H1 (cell line): ENCODE results near the gene IER5. TPM values are rescaled to one million over a fixed set of nuclear protein-coding genes. Genes with fewer than 3 reads are reported as not detected.

Experiments
- CTCF ChIA-PET: fragments of 300-600 bp; sonication (Branson Sonifier 250); formaldehyde crosslinking; loops from one replicate; lab custom pipeline; 2021; ENCODE audit not compliant: partially characterized antibody; lab: Charles Lee
- POLR2A ChIA-PET: fragments of 300-600 bp; sonication (Branson Sonifier 250); formaldehyde crosslinking; loops from one replicate; lab custom pipeline; 2021; ENCODE audit warnings: inconsistent platforms; ENCODE audit not compliant: partially characterized antibody; lab: Charles Lee
- DNase-seq, 2 experiments: peaks; one replicate each; pipeline versions ENCODE4 v3.0.0 to v3.0.0-alpha.2; 2010 to 2022; ENCODE audit warnings: low spot score in 2 of 2, low read depth in 1 of 2, mixed read lengths in 1 of 2
- FAIRE-seq: peaks from 2 replicates; lab custom pipeline; 2011; peaks lifted over from hg19 to GRCh38; lab: Jason Lieb, UNC
- H2AFZ ChIP-seq: 2 replicates; pipeline ENCODE4 v1.8.1; 2012; ENCODE audit warnings: low read length, inconsistent platforms
- H2AK5ac ChIP-seq: 2 replicates; pipeline ENCODE4 v1.6.1; 2013; ENCODE audit warnings: low read depth, low read length
- H2BK120ac ChIP-seq: replicated peaks from 2 replicates; pipeline ENCODE3; 2013; ENCODE audit warnings: low read depth, low read length, inconsistent platforms
- H2BK12ac ChIP-seq: 2 replicates; pipeline ENCODE4 v1.6.1; 2013; ENCODE audit warnings: low read depth, low read length
- H2BK15ac ChIP-seq: 2 replicates; pipeline ENCODE4 v1.6.1; 2013; ENCODE audit warnings: low read length
- H2BK20ac ChIP-seq: 2 replicates; pipeline ENCODE4 v1.6.1; 2013; ENCODE audit warnings: low read length
- H2BK5ac ChIP-seq: 2 replicates; pipeline ENCODE4 v1.6.1; 2013; ENCODE audit warnings: low read depth, low read length
- H3K14ac ChIP-seq: 2 replicates; pipeline ENCODE4 v1.6.1; 2013; ENCODE audit warnings: inconsistent platforms; ENCODE audit not compliant: insufficient read length
- H3K18ac ChIP-seq: 2 replicates; pipeline ENCODE4 v1.6.1; 2013; ENCODE audit warnings: low read length; ENCODE audit errors: extremely low read depth
- H3K23ac ChIP-seq: 2 replicates; pipeline ENCODE4 v1.6.1; 2013; ENCODE audit warnings: inconsistent platforms; ENCODE audit not compliant: insufficient read length
- H3K23me2 ChIP-seq: 2 replicates; pipeline ENCODE4 v1.6.1; 2013; ENCODE audit warnings: low read depth, low read length
- H3K27ac ChIP-seq: 2 replicates; pipeline ENCODE4 v1.6.1; 2011; ENCODE audit warnings: low read depth, low read length, inconsistent platforms
- H3K27me3 ChIP-seq, 4 experiments: replicated peaks in 1 of 4; 1 replicate in 1 of 4; 2 replicates in 3 of 4; pipeline versions ENCODE4 v1.6.1 to v1.8.1; 2011 to 2013; ENCODE audit warnings: low read length in 3 of 4, mild to moderate bottlenecking in 3 of 4, inconsistent platforms in 2 of 4, mixed read lengths in 2 of 4, moderate library complexity in 1 of 4; ENCODE audit not compliant: control insufficient read depth in 3 of 4, insufficient read depth in 3 of 4; ENCODE audit errors: extremely low read depth in 1 of 4
- H3K36me3 ChIP-seq, 4 experiments: 2 replicates each; pipeline versions ENCODE4 v1.6.1 to v1.8.1; 2011 to 2013; ENCODE audit warnings: mild to moderate bottlenecking in 4 of 4, low read length in 3 of 4, moderate library complexity in 2 of 4, control low read depth in 1 of 4, inconsistent platforms in 1 of 4; ENCODE audit not compliant: insufficient read depth in 4 of 4, control insufficient read depth in 2 of 4
- H3K4ac ChIP-seq: replicated peaks from 2 replicates; pipeline ENCODE3; 2013; ENCODE audit warnings: low read length, low read depth, mixed read lengths, inconsistent platforms; ENCODE audit not compliant: insufficient read length
- H3K4me1 ChIP-seq, 4 experiments: replicated peaks in 1 of 4; 1 replicate in 1 of 4; 2 replicates in 3 of 4; pipeline versions ENCODE4 v1.6.1 to v1.8.1; 2011 to 2013; ENCODE audit warnings: low read length in 3 of 4, inconsistent platforms in 2 of 4, mixed read lengths in 1 of 4; ENCODE audit not compliant: insufficient read depth in 4 of 4, control insufficient read depth in 3 of 4
- H3K4me2 ChIP-seq, 2 experiments: 2 replicates each; pipeline versions ENCODE4 v1.6.1 to v1.8.1; 2011 to 2013; ENCODE audit warnings: low read depth in 2 of 2, low read length in 2 of 2, control low read depth in 1 of 2, inconsistent platforms in 1 of 2, mild to moderate bottlenecking in 1 of 2; ENCODE audit not compliant: insufficient read depth in 1 of 2
- H3K4me3 ChIP-seq, 4 experiments: fragments of 200-600, 300-600 bp in 1 of 4; sonication (generic), shearing (Covaris generic), sonication (Bioruptor Twin) in 1 of 4; 2 replicates each; pipeline versions ENCODE4 v1.5.1 to v1.8.1; 2011 to 2016; ENCODE audit warnings: low read length in 4 of 4, low read depth in 3 of 4, control low read depth in 2 of 4, inconsistent platforms in 2 of 4, mild to moderate bottlenecking in 2 of 4, mixed read lengths in 1 of 4, moderate library complexity in 1 of 4; ENCODE audit not compliant: insufficient read depth in 2 of 4; ENCODE audit errors: extremely low read depth in 1 of 4
- H3K56ac ChIP-seq: replicated peaks from 2 replicates; pipeline ENCODE3; 2013; ENCODE audit warnings: low read depth, mild to moderate bottlenecking, mixed read lengths, low read length, inconsistent platforms; ENCODE audit not compliant: insufficient read length
- H3K79me1 ChIP-seq: 2 replicates; pipeline ENCODE4 v1.6.1; 2013; ENCODE audit warnings: low read depth, low read length, control low read depth
- H3K79me2 ChIP-seq, 2 experiments: 2 replicates each; pipeline versions ENCODE4 v1.6.1 to v1.8.1; 2012 to 2013; ENCODE audit warnings: low read length in 2 of 2, mild to moderate bottlenecking in 2 of 2, inconsistent platforms in 1 of 2; ENCODE audit not compliant: insufficient read depth in 2 of 2, control insufficient read depth in 1 of 2
- H3K9ac ChIP-seq, 4 experiments: replicated peaks in 1 of 4; 1 replicate in 1 of 4; 2 replicates in 3 of 4; pipeline versions ENCODE4 v1.6.1 to v1.8.1; 2011 to 2013; ENCODE audit warnings: low read depth in 3 of 4, low read length in 3 of 4, control low read depth in 2 of 4, mild to moderate bottlenecking in 2 of 4, moderate library complexity in 2 of 4, inconsistent platforms in 1 of 4; ENCODE audit errors: extremely low read depth in 1 of 4
- H3K9me3 ChIP-seq, 2 experiments: 2 replicates each; pipeline versions ENCODE4 v1.6.1 to v1.8.1; 2012 to 2013; ENCODE audit warnings: mild to moderate bottlenecking in 2 of 2, moderate library complexity in 2 of 2, control low read depth in 1 of 2, inconsistent platforms in 1 of 2, low read depth in 1 of 2, low read length in 1 of 2, mixed read lengths in 1 of 2; ENCODE audit not compliant: insufficient read depth in 2 of 2
- H4K20me1 ChIP-seq, 2 experiments: replicated peaks in 1 of 2; 2 replicates each; pipeline versions ENCODE3 to v1.8.1; 2011 to 2013; ENCODE audit warnings: inconsistent platforms in 2 of 2, low read length in 2 of 2, mild to moderate bottlenecking in 1 of 2; ENCODE audit not compliant: insufficient read depth in 2 of 2, control insufficient read depth in 1 of 2
- H4K5ac ChIP-seq: 2 replicates; pipeline ENCODE4 v1.6.1; 2013; ENCODE audit warnings: low read length, low read depth, mixed read lengths, inconsistent platforms; ENCODE audit not compliant: insufficient read length
- H4K8ac ChIP-seq: 2 replicates; pipeline ENCODE4 v1.8.0; 2013; ENCODE audit warnings: mild to moderate bottlenecking, moderate library complexity, low read length, inconsistent platforms; ENCODE audit not compliant: insufficient read depth; ENCODE audit errors: extremely low read depth
- H4K91ac ChIP-seq: replicated peaks from 2 replicates; pipeline ENCODE3; 2013; ENCODE audit warnings: low read length, mixed read lengths, inconsistent platforms; ENCODE audit not compliant: insufficient read length
- BACH1 ChIP-seq: IDR thresholded peaks from 2 replicates; pipeline ENCODE4 v1.6.1; 2012; ENCODE audit warnings: low read length, improper control_type of control experiment
- JUND ChIP-seq: IDR thresholded peaks from 2 replicates; pipeline ENCODE4 v1.6.1; 2011; ENCODE audit warnings: mild to moderate bottlenecking, improper control_type of control experiment, low read length
- KDM5A ChIP-seq: fragments of 200-600 bp; IDR thresholded peaks from 2 replicates; pipeline ENCODE4 v1.7.1; 2012; ENCODE audit warnings: mild to moderate bottlenecking, low read length, inconsistent platforms, mixed read lengths
- NANOG ChIP-seq: IDR thresholded peaks from 2 replicates; pipeline ENCODE4 v1.6.1; 2011; ENCODE audit warnings: low read length, low read depth, mild to moderate bottlenecking, inconsistent platforms; ENCODE audit not compliant: insufficient read depth, poor library complexity, severe bottlenecking
- POLR2A ChIP-seq, 2 experiments: IDR thresholded peaks; 1 replicate in 1 of 2; 2 replicates in 1 of 2; pipeline ENCODE4 v1.6.1; 2011; ENCODE audit warnings: low read depth in 2 of 2, low read length in 2 of 2, mild to moderate bottlenecking in 2 of 2; ENCODE audit errors: control extremely low read depth in 1 of 2
- RFX5 ChIP-seq: IDR thresholded peaks from 2 replicates; pipeline ENCODE4 v1.6.1; 2011; ENCODE audit warnings: low read depth, low read length, improper control_type of control experiment, borderline replicate concordance
- SAP30 ChIP-seq: fragments of 300-600 bp; sonication (generic); IDR thresholded peaks from 2 replicates; pipeline ENCODE4 v1.7.1; 2012; ENCODE audit warnings: low read length, moderate library complexity, mild to moderate bottlenecking, inconsistent platforms; ENCODE audit not compliant: insufficient read depth, insufficient replicate concordance
- TAF1 ChIP-seq: IDR thresholded peaks from 2 replicates; pipeline ENCODE4 v1.6.1; 2011; ENCODE audit warnings: mild to moderate bottlenecking, low read depth, low read length
- USF2 ChIP-seq: IDR thresholded peaks from 2 replicates; pipeline ENCODE4 v1.6.1; 2011; ENCODE audit warnings: low read length, improper control_type of control experiment
- WGBS, 2 experiments: shearing (Covaris generic) in 1 of 2; methylation state at CpG; one replicate each; pipeline versions ENCODE4 v1.1.6 to v1.1.7; 2013 to 2015; ENCODE audit warnings: low lambda C conversion rate in 2 of 2, mixed read lengths in 2 of 2, inconsistent platforms in 1 of 2, low coverage in 1 of 2, missing lambda C conversion rate in 1 of 2; ENCODE audit not compliant: insufficient replicate concordance in 2 of 2, insufficient coverage in 1 of 2, insufficient read length in 1 of 2; ENCODE audit errors: extremely low coverage in 1 of 2, missing lambda C conversion rate in 1 of 2; 5-methylcytosine and 5-hydroxymethylcytosine counted together
- polyA plus RNA-seq, 7 experiments: library from polyadenylated mRNA; depleted of rRNA in 3 of 7; stranded (reverse) in 5 of 7; unstranded in 2 of 7; fragments of >200 nt in 5 of 7; fragments of 200-250 nt in 2 of 7; gene quantifications; 1 replicate in 5 of 7; 2 replicates in 1 of 7; 4 replicates in 1 of 7; pipeline versions ENCODE4 v1.2.1 to v1.2.3, GENCODE V29; 2011 to 2013; ENCODE audit warnings: missing spikeins in 2 of 7, mixed read lengths in 2 of 7
- total RNA-seq: library from RNA; stranded (reverse); fragmentation: NEBNext Ultra II Directional; extraction: Animal tissue kit (Norgen Biotek cat#: 25700); gene quantifications from 2 replicates; pipeline ENCODE4 v1.2.1, GENCODE V29; 2021
- TF ChIP-seq, protein P1 (sequence below): IDR thresholded peaks from 2 replicates; pipeline ENCODE4 v1.6.1; 2012; ENCODE audit warnings: inconsistent platforms

The IER5 gene
- total and polyA plus RNA-seq, 2 of the 8 experiments (the other 6 are each of a cell fraction or from before 2014, with no cell fraction given) = 3.5 to 7.7 TPM

DNA sequence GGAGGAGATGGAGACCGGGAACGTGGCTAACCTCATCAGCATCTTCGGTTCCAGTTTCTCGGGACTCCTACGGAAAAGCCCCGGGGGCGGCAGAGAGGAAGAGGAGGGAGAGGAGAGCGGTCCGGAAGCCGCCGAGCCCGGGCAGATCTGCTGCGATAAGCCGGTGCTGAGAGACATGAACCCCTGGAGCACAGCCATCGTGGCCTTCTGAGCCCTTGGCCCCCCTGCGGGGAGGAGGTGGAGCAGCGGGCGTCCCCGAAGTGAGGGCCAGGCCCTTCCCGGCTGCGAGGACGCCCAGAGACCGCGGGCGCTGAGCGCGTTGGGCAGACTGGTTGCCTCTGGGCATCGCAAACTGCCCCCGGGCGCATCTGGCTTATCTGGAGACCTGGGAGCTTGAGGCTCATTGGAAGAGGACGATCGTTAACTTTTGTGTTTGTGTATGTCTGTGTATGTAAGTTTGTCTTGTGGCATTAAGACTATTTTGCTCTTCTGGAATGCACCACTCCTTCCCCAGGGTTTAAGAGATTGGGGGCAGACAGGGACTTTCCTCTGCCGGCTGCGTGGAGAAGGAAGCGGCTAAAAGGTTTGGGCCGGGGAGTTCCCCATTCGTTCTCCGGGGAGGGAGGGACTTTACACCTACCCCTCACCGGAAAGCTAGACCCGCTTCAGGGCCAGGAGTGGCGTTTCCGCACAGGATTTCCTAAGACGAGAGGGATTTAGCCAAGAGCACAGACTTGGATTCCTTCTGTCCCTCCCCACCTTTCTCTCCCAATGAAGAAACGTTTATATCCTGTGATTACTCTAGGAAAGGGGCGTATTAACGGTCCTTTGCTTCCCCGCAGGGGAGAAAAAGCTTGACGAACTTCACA lies 1.4 kb downstream of the IER5 start:
- POLR2A ChIA-PET = interaction anchor here (0.6 to 9.4 kb wide), 34 partner anchors 9 to 212 kb away, joined by 3 to 253 read pairs (median 4); partner anchors contain the start of gene KIAA1614
- FAIRE-seq = no peak
- peaks cover 0 to 32% of the 10 kb centered on the region in 2 experiments; a peak in 2 of 4 replicates for H3K79me2 ChIP-seq
- TF ChIP-seq RFX5 (no peak), BACH1 (no peak), KDM5A (no peak), TAF1 (no peak), NANOG (no peak), USF2 (no peak), POLR2A (IDR thresholded peaks at IDR 0.05; ENCODE audit: control extremely low read depth in 1 of 2, low read depth in 2 of 2, low read length in 2 of 2) (peak in 1 of 2 experiments; percentile 35; a peak in 2 of 3 replicates), JUND (no peak), SAP30 (no peak)
- TF ChIP-seq, protein P1, sequence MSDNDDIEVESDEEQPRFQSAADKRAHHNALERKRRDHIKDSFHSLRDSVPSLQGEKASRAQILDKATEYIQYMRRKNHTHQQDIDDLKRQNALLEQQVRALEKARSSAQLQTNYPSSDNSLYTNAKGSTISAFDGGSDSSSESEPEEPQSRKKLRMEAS = peak; percentile 64

More for the DNA sequence above, 1.4 kb downstream of the IER5 start:
- Histone ChIP-seq H2AK5ac (no peak overlapping the region), H3K27ac (no peak overlapping the region), H3K79me1 (no peaks in the 10 kb centered on the region), H2BK20ac (no peak overlapping the region), H3K23me2 (peaks cover 19% of the 10 kb centered on the region), H2AFZ (no peak overlapping the region), H4K20me1 (peaks cover 18 to 23% of the 10 kb centered on the region in 2 experiments), H3K4me2 (peak overlapping the region; percentile 80 to 91), H4K91ac (no peak overlapping the region), H3K9ac (peak overlapping the region in 3 of 4 experiments; percentile 2 to 36 (median 14); a peak in 4 of 7 replicates), H2BK12ac (no peak overlapping the region), H4K5ac (no peak overlapping the region), H3K4me3 (peak overlapping the region; percentile 50 to 72 (median 63)), H3K56ac (no peak overlapping the region), H3K23ac (no peak overlapping the region), H3K4ac (no peak overlapping the region), H3K4me1 (peaks cover 0 to 4% (median under 1%) of the 10 kb centered on the region in 4 experiments; a peak in 2 of 7 replicates), H3K18ac (no peak overlapping the region), H2BK120ac (no peak overlapping the region), H4K8ac (no peak overlapping the region), H3K14ac (no peak overlapping the region), H3K36me3 (no peaks in the 10 kb centered on the region), H2BK5ac (no peak overlapping the region), H3K27me3 (peaks cover 0 to 31% (median 18%) of the 10 kb centered on the region in 4 experiments; a peak in 6 of 7 replicates), H2BK15ac (no peak overlapping the region), H3K9me3 (no peaks in the 10 kb centered on the region)
- CTCF ChIA-PET = interaction anchor here (0.5 to 12.3 kb wide), 7 partner anchors 8 to 574 kb away, joined by 3 to 115 read pairs (median 4); no protein-coding TSS in a partner anchor
- WGBS, 2 experiments = 2% methylated on average over 39 of the region's 48 CpGs; no CpG with 5 or more reads in 1 of the 2 experiments
- DNase-seq = peak in 1 of 2 experiments; percentile 79
